Uterus (tissue), 4 donors: ENCODE results near the gene DTNA. TPM values are rescaled to one million over a fixed set of nuclear protein-coding genes. Genes with fewer than 3 reads are reported as not detected.
A peak's percentile ranks its signal among the peaks of the same experiment; 100 is the strongest.
"Not testable (repeated sequence)": the region's sequence is repeated elsewhere in the genome, so short reads cannot be mapped to it uniquely, and the experiment has no call there.

Source experiments
- DNase-seq, 2 donors: peaks; one replicate each; pipeline ENCODE4 v3.0.0-alpha.2; 2019 to 2020
- H3K27ac ChIP-seq, 2 donors: fragments of 200-600 bp; sonication (generic); 1 replicate in 1 of 2; 2 replicates in 1 of 2; pipeline ENCODE4 v1.5.1; 2016 to 2018
- H3K27me3 ChIP-seq, 2 donors: fragments of 200-600 bp; sonication (generic); one replicate each; pipeline ENCODE4 v1.5.1; 2018 to 2019; ENCODE audit warnings: control low read depth in 1 of 2
- H3K36me3 ChIP-seq, 2 donors: fragments of 200-600 bp; sonication (generic); one replicate each; pipeline ENCODE4 v1.5.1; 2019; ENCODE audit warnings: control low read depth in 1 of 2
- H3K4me1 ChIP-seq, 2 donors: fragments of 200-600 bp; sonication (generic); one replicate each; pipeline ENCODE4 v1.5.1; 2018 to 2019; ENCODE audit warnings: control low read depth in 1 of 2
- H3K4me3 ChIP-seq, 2 donors: fragments of 200-600 bp; sonication (generic); 1 replicate in 1 of 2; 2 replicates in 1 of 2; pipeline ENCODE4 v1.5.1; 2018 to 2019; ENCODE audit warnings: mild to moderate bottlenecking in 1 of 2
- H3K9me3 ChIP-seq, 2 donors: fragments of 200-600 bp; sonication (generic); one replicate each; pipeline ENCODE4 v1.5.1; 2019; ENCODE audit warnings: control low read depth in 1 of 2
- POLR2A ChIP-seq, 2 donors: fragments of 450-650 bp; IDR thresholded peaks; one replicate each; pipeline ENCODE4 v1.6.1; 2016; ENCODE audit warnings: antibody characterized with exemption in 2 of 2, mild to moderate bottlenecking in 1 of 2, moderate library complexity in 1 of 2
- intact Hi-C: fragments of 100-400 bp; cut with DNase I; formaldehyde crosslinking; loops from one replicate; pipeline ENCODE4 v1.15.1; 2023; ENCODE audit warnings: low total_unique reads
- total RNA-seq, 4 donors: library from RNA; depleted of rRNA in 3 of 4; stranded (reverse); fragments of >200 nt in 3 of 4; gene quantifications; one replicate each; pipeline versions ENCODE4 v1.1.0 to v1.2.4, GENCODE V29; 2014 to 2023
- TF ChIP-seq, protein P1 (sequence below), 4 experiments: fragments of 200-600 bp in 2 of 4; fragments of 450-650 bp in 2 of 4; sonication (generic) in 2 of 4; IDR thresholded peaks; one replicate each; pipeline ENCODE4 v1.5.1; 2016 to 2019; ENCODE audit warnings: antibody characterized with exemption in 4 of 4, mild to moderate bottlenecking in 2 of 4, moderate library complexity in 1 of 4
- donor health status: DM: yes; HTN: yes; CAD: no.

DTNA gene
- total RNA-seq, 4 donors from 2014 or later = 13.8 to 229 (median 43.0) TPM

DNA sequence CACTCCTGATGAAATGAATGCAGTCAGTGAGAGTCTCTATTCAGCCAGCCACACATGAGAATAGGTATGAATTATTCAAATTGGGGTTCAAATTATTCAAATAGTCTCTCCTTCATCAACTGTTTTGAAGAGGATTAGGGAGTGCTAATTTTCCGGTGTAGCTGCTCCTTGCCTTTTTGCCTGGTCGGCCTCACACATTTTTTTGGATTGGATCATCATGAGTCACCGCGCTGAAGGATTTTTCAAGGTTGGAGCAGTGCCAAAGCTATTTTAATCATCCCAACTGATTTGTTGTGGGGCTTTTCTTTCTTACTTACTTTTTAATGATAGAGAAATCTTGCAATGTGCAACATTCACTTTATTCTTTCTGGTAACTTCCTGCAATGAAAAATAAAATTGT lies 2.4 kb upstream of the DTNA start:
- no peaks in the 10 kb centered on the region for H3K27me3 ChIP-seq
- no peaks in the 10 kb centered on the region for H3K9me3 ChIP-seq
- H3K4me3 ChIP-seq = no peak overlapping the region
- DNase-seq = peak; percentile 68 to 80
- no peaks in the 10 kb centered on the region for H3K36me3 ChIP-seq
- peak overlapping the region; percentile 78 to 81 for H3K27ac ChIP-seq
- H3K4me1 ChIP-seq = peaks cover 0 to 5% of the 10 kb centered on the region in 2 donors
- TF ChIP-seq, protein P1, sequence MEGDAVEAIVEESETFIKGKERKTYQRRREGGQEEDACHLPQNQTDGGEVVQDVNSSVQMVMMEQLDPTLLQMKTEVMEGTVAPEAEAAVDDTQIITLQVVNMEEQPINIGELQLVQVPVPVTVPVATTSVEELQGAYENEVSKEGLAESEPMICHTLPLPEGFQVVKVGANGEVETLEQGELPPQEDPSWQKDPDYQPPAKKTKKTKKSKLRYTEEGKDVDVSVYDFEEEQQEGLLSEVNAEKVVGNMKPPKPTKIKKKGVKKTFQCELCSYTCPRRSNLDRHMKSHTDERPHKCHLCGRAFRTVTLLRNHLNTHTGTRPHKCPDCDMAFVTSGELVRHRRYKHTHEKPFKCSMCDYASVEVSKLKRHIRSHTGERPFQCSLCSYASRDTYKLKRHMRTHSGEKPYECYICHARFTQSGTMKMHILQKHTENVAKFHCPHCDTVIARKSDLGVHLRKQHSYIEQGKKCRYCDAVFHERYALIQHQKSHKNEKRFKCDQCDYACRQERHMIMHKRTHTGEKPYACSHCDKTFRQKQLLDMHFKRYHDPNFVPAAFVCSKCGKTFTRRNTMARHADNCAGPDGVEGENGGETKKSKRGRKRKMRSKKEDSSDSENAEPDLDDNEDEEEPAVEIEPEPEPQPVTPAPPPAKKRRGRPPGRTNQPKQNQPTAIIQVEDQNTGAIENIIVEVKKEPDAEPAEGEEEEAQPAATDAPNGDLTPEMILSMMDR (IDR thresholded peaks at IDR 0.05) = no peak
- no peak for TF ChIP-seq POLR2A (IDR thresholded peaks at IDR 0.05)
- intact Hi-C loops = no loop called here

DNA sequence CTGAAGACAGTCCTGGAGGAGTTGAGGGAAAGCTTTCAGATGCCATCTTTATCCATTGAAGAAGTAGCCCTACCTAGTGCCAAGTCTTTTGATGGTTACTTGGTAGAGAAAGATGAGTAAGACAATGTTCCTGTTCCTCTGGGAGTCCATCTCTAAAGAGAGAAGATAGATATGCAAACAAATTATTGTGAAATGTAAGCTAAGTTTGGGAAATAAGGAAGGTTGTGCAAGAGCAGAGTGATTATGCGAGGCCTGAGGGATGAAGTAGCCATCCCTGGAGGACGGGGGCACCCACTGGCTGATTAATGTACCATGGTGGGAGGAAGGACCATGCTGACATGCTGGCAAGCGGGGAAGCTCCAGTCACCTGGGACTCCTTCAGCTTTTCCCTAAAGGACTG lies 994 bp upstream of the DTNA start:
- intact Hi-C loops = no loop called here
- H3K27me3 ChIP-seq = no peaks in the 10 kb centered on the region
- TF ChIP-seq POLR2A (IDR thresholded peaks at IDR 0.05) = no peak
- TF ChIP-seq, protein P1 (IDR thresholded peaks at IDR 0.05) = no peak
- no peaks in the 10 kb centered on the region for H3K9me3 ChIP-seq
- H3K27ac ChIP-seq = peak overlapping the region; percentile 78 to 81
- peak; percentile 64 to 74 for DNase-seq
- no peak overlapping the region for H3K4me3 ChIP-seq
- no peaks in the 10 kb centered on the region for H3K36me3 ChIP-seq
- H3K4me1 ChIP-seq = peaks cover 0 to 5% of the 10 kb centered on the region in 2 donors

DNA sequence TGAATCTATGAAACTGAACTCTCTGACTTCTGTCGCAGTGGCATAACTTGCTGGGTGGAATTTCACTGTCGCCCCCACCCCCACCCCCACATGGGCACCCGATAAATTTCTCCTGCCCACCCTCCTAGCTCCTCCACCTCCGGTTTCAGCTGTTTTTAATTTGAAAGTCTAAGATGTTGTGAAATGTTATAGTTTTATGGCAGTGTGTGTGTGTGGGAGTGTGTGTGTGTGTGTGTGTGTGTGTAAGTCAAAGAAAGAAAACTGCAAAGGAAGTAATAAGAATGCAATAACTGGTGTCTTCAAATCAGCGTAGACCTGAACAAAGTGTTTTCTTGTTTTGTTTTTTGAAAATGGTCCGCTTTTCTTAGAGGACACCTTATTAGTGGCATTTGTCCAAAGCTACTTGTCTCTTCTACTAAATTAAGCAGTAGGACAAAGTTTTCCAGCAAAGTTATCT lies 388 bp downstream of the DTNA start:
- intact Hi-C loops = no loop called here
- H3K4me3 ChIP-seq = peak overlapping the region; percentile 9 to 25
- no peaks in the 10 kb centered on the region for H3K27me3 ChIP-seq
- peaks cover 0 to 5% of the 10 kb centered on the region in 2 donors for H3K4me1 ChIP-seq
- H3K27ac ChIP-seq = peak overlapping the region; percentile 78 to 81
- peak; percentile 48 to 49 for DNase-seq
- H3K9me3 ChIP-seq = no peaks in the 10 kb centered on the region
- no peaks in the 10 kb centered on the region for H3K36me3 ChIP-seq
- TF ChIP-seq POLR2A (IDR thresholded peaks at IDR 0.05) = no peak
- TF ChIP-seq, protein P1 (IDR thresholded peaks at IDR 0.05) = no peak

- Histone ChIP-seq H3K4me3 (peak overlapping the region; percentile 9 to 25), H3K36me3 (no peaks in the 10 kb centered on the region), H3K4me1 (peaks cover 0 to 5% of the 10 kb centered on the region in 2 donors), H3K27me3 (no peaks in the 10 kb centered on the region), H3K27ac (peak overlapping the region; percentile 78 to 81), H3K9me3 (no peaks in the 10 kb centered on the region)
- no peak for TF ChIP-seq POLR2A (IDR thresholded peaks at IDR 0.05)
- TF ChIP-seq, protein P1 (IDR thresholded peaks at IDR 0.05) = no peak
- no peak for DNase-seq
- intact Hi-C loops = no loop called here
Observed at GRCh38 chr18:34710934-34711333, 836 bp downstream of the DTNA start.

DNA sequence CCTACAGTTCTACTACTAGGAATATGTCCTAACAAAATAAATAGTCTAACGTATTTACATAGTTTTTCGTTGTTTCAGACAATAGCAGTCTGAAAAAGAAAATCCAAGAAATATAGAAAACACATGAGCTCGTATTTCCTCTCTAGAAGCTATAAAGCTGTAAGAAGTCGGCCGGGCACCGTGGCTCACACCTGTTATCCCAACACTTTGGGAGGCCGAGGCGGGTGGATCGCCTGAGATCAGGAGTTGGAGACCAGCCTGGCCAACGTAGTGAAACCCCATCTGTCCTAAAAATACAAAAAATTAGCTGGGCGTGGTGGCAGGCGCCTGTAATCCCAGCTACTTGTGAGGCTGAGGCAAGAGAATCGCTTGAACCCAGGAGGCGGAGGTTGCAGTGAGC lies 6.0 kb downstream of the DTNA start:
- H3K9me3 ChIP-seq, H3K4me1 ChIP-seq, H3K27me3 ChIP-seq, intact Hi-C loops, DNase-seq, H3K27ac ChIP-seq, H3K36me3 ChIP-seq, H3K4me3 ChIP-seq: not testable (repeated sequence)

- no peaks in the 10 kb centered on the region for H3K9me3 ChIP-seq
Observed at GRCh38 chr18:34718610-34719009, 8.5 kb downstream of the DTNA start.

More at GRCh38 chr18:34718610-34719009, 8.5 kb downstream of the DTNA start:
- TF ChIP-seq, protein P1 (IDR thresholded peaks at IDR 0.05) = no peak
- no peak for TF ChIP-seq POLR2A (IDR thresholded peaks at IDR 0.05)
- intact Hi-C loops = no loop called here
- no peaks in the 10 kb centered on the region for H3K36me3 ChIP-seq
- H3K4me1 ChIP-seq = no peaks in the 10 kb centered on the region
- H3K4me3 ChIP-seq = no peak overlapping the region
- no peak for DNase-seq
- H3K27me3 ChIP-seq = no peaks in the 10 kb centered on the region
- H3K27ac ChIP-seq = no peak overlapping the region
